Large intestine (tissue), 3 donors: ENCODE results near the gene IL17RC. TPM values are rescaled to one million over a fixed set of nuclear protein-coding genes. Genes with fewer than 3 reads are reported as not detected.

Source experiments
- DNase-seq, 2 donors: peaks; one replicate each; pipeline versions ENCODE4 v3.0.0 to v3.0.0-alpha.2; 2013
- H3K27ac ChIP-seq: one replicate; pipeline ENCODE4 v1.5.1; 2013; ENCODE audit warnings: low read length
- H3K27me3 ChIP-seq: 2 replicates; pipeline ENCODE4 v1.6.1; 2013; ENCODE audit warnings: low read length; ENCODE audit not compliant: control insufficient read depth, insufficient read depth
- H3K36me3 ChIP-seq: 2 replicates; pipeline ENCODE4 v1.6.1; 2013; ENCODE audit warnings: low read length; ENCODE audit not compliant: control insufficient read depth, insufficient read depth
- H3K4me1 ChIP-seq: one replicate; pipeline ENCODE4 v1.6.1; 2013; ENCODE audit warnings: low read length; ENCODE audit not compliant: control insufficient read depth, insufficient read depth
- H3K4me3 ChIP-seq: one replicate; pipeline ENCODE4 v1.5.1; 2013; ENCODE audit warnings: low read length
- H3K9me3 ChIP-seq: one replicate; pipeline ENCODE4 v1.6.1; 2013; ENCODE audit warnings: mild to moderate bottlenecking, low read depth, low read length, moderate library complexity; ENCODE audit not compliant: control insufficient read depth
- WGBS: methylation state at CpG from one replicate; pipeline ENCODE4 v1.1.5; 2013; ENCODE audit warnings: low lambda C conversion rate; ENCODE audit not compliant: insufficient coverage; 5-methylcytosine and 5-hydroxymethylcytosine counted together
- polyA plus RNA-seq: library from polyadenylated mRNA; unstranded; fragments of 120-200 nt; gene quantifications from one replicate; pipeline ENCODE4 v1.2.1, GENCODE V29; 2013

IL17RC gene
- polyA plus RNA-seq, 1 donor = 36.3 TPM

DNA sequence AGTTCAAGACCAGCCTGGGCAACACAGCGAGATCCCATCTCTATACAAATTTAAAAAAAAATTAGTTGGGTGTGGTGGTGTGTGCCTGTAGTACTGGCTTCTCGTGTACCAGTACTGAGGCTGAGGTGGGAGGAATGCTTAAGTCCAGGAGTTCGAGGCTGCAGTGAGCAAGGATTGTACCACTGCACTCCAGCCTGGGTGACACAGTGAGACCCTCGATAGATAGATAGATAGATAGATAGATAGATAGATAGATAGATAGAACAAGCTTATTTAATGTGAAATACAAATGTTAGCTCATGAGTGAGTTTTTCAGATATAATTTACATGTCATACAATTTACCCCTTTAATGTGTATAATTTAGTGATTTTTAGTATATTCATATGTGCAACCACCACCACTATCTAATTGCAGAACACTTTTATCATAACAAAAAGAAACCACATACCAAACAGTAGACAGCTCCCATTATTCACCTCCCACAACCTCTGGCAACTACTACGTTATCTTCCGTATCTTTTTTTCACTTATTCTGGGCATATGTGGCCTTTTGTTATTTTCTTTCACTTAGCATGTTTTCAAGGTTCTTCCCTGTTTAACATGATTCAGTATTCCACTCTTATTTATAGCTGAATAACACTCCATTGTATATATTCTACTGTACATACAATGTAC is 48.4 kb downstream of the IL17RC start:
- Histone ChIP-seq H3K9me3 (no peaks in the 10 kb centered on the region), H3K4me3 (no peak overlapping the region), H3K27me3 (no peaks in the 10 kb centered on the region), H3K27ac (no peak overlapping the region), H3K4me1 (no peaks in the 10 kb centered on the region), H3K36me3 (peaks cover 42% of the 10 kb centered on the region)
- WGBS = 100% methylated on average over 2 of the region's 6 CpGs
- no peak for DNase-seq

DNA sequence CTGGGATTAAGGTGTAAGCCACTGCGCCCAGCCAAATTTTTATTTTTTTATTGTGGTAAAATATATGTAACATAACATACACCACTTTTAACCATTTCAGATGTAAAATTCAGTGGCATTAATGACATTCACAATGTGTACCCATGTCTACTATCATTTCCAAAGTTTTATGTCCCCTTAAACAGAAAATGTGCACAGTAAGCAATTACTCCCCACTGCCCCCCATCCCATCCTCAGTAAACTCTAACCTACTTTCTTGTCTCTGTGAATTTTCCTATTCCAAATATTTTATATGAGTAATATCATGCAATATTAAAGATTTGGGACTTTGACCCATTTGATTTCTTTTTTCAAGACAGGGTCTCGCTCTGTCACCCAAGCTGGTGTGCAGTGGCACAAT is 49.9 kb downstream of the IL17RC start:
- Histone ChIP-seq H3K4me3 (no peak overlapping the region), H3K36me3 (peaks cover 48% of the 10 kb centered on the region), H3K4me1 (no peaks in the 10 kb centered on the region), H3K27me3 (no peaks in the 10 kb centered on the region), H3K27ac (no peak overlapping the region), H3K9me3 (no peaks in the 10 kb centered on the region)
- DNase-seq = no peak
- no CpG with 5 or more reads among the region's 2 CpGs for WGBS

DNA sequence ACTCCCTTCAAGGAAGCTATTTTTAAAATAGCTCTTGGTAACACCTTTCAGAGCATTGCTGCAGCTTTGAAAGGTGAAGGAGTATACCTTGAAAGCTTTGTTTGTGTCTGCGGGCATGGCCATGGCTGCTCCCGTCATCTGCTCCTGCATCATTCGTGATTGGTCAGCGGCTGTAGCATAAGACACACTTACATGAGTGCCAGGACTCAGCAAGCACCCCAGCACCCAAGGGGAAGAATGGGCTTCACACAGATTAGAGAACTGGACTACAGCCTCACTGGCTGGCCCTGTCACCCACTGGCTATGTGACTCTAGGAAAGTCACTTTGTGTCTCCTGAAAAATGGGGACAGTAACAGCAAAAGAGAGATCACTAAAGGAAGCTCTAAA is 52.7 kb downstream of the IL17RC start:
- DNase-seq = no peak
- H3K9me3 ChIP-seq = no peaks in the 10 kb centered on the region
- peaks cover 59% of the 10 kb centered on the region for H3K36me3 ChIP-seq
- H3K27ac ChIP-seq = no peak overlapping the region
- H3K4me1 ChIP-seq = no peaks in the 10 kb centered on the region
- H3K4me3 ChIP-seq = no peak overlapping the region
- H3K27me3 ChIP-seq = no peaks in the 10 kb centered on the region
- WGBS = no CpG with 5 or more reads among the region's 4 CpGs

DNA sequence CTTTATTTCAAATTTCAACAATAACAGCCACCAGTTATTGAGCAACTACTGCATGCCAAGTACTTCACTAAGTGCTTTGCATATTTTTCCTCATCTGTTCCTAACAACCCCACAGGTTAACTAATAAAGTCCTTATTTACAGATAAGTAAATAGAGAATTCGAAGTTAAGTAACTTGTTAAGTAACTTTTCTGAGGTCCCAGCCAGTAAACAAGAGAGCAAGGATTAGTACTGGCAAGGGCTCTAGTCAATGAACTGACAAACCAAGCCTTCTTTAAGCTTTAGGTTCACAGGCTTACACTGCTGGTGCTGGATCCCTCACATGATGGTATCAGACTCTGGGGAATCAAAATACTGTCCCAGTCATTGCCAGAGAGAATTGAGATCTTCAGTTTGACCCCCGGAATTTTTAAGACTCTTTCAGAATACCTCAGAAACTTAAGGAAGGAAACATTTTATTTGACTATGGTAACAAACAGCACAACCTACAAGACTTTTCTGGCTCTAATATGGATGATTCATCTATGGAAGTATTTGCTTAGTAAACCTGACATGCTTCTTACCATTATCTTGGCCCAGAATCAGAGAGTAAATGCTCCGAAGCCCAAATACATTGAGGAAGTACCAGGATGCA is 53.2 kb downstream of the IL17RC start:
- no peak for DNase-seq
- H3K9me3 ChIP-seq = no peaks in the 10 kb centered on the region
- H3K36me3 ChIP-seq = peaks cover 59% of the 10 kb centered on the region
- WGBS = 100% methylated on average over 1 of the region's 3 CpGs
- no peak overlapping the region for H3K4me3 ChIP-seq
- H3K4me1 ChIP-seq = no peaks in the 10 kb centered on the region
- no peaks in the 10 kb centered on the region for H3K27me3 ChIP-seq
- H3K27ac ChIP-seq = no peak overlapping the region

DNA sequence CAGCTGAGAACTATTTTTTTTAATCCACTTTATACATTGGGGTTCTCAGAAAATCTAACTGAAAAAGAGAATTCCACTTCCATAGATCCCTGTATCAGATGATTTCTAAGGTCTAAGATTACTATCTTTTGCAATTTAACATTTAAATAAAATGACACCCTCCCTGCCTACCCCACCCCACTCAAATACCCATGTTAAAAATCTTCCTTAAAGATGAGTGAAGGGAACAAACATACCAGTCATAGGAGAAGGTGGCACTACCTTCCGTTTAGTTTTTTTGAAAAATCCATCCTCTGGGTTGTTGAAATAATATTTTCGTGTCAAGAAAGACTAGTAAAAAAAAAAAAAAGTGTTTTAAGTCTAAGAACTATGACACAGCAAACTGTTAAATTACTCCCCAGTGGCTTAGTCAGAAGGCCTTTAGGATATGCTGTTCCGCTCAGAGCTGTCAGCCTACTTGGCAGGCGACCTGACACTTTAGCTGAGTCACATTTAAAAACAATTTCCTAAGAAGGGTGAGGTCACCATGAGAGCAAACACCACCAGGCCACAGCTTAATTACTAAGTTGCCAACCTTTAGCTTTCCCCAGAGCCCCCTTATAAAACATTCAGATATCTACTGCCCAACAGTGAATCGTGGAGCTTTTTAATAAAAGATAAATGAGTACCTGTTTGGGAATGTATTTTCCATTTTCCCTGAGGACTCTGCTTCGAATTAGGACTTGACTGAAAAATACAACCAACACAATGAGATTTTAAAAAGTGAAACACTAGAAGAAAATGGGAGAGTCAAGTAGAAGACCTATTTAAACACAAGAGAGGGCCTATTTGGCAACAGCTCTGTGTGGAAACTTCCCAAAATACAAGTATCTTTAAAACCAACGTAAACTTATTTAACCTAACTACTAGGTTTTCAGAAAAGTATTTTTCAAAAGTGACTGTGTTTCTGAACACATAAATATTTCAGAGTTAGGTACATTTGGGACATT is 60.1 kb downstream of the IL17RC start:
- WGBS = 90% methylated on average over 2 of the region's 7 CpGs
- no peak overlapping the region for H3K4me3 ChIP-seq
- H3K9me3 ChIP-seq = no peaks in the 10 kb centered on the region
- no peak overlapping the region for H3K27ac ChIP-seq
- peak in 1 of 2 donors; percentile 12 for DNase-seq
- H3K36me3 ChIP-seq = peaks cover 49% of the 10 kb centered on the region
- H3K4me1 ChIP-seq = no peaks in the 10 kb centered on the region
- no peaks in the 10 kb centered on the region for H3K27me3 ChIP-seq

DNA sequence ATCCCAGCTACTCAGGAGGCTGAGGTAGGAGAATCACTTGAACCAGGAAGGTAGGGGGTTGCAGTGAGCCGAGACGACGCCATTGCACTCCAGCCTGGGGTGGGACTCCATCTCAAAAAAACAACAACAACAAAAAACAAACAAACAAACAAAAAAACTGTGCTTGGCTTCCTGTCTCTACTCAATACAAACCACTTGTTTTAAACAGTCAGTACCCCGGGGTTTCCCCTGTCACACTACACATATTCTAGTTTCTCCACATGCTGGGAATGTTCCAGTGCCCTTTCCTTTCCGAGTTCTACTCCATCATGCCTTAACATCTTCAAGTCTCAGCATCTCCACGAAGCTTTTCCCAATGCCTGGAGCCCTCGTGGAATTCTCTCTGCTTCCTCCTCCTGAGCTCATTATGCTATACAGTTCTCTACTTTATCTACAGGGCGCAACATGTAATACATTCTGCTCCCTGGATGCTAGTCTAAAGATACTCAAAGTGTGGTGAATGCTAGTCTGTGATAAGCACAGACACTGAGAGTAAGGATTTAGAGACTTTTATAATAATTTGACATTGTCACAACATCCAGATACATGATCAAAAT is 61.9 kb downstream of the IL17RC start:
- no peak overlapping the region for H3K4me3 ChIP-seq
- H3K27ac ChIP-seq = no peak overlapping the region
- H3K4me1 ChIP-seq = no peaks in the 10 kb centered on the region
- no peaks in the 10 kb centered on the region for H3K27me3 ChIP-seq
- no peak for DNase-seq
- no CpG with 5 or more reads among the region's 8 CpGs for WGBS
- H3K36me3 ChIP-seq = peaks cover 45% of the 10 kb centered on the region
- no peaks in the 10 kb centered on the region for H3K9me3 ChIP-seq

DNA sequence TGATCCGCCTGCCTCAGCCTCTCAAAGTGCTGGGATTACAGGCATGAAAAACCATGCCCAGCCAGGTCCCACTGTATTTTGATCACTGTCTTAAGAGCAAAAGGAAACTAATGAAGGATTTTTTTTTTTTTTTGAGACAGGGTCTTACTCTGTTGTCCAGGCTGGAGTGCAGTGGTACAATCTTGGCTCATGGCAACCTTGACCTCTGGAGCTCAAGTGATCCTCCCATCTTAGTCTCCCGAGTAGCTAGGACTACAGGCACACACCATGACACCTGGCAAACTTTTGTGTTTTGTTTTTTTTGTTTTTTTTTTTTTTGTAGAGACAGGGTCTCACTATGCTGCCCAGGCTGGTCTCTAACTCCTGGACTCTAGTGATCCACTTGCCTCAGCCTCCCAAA is 63.4 kb downstream of the IL17RC start:
- Histone ChIP-seq H3K27ac (no peak overlapping the region), H3K4me3 (no peak overlapping the region), H3K9me3 (no peaks in the 10 kb centered on the region), H3K27me3 (no peaks in the 10 kb centered on the region), H3K4me1 (peaks cover under 1% of the 10 kb centered on the region), H3K36me3 (peaks cover 35% of the 10 kb centered on the region)
- DNase-seq = no peak
- WGBS = no CpG with 5 or more reads among the region's 2 CpGs

Other genes starting within 250 kb of the IL17RC start
- gene CPNE9, start 213.3 kb upstream of the IL17RC start, polyA plus RNA-seq = 0.73 TPM
- 17.6 TPM for gene BRPF1, start 185.4 kb upstream of the IL17RC start, polyA plus RNA-seq
- gene OGG1, start 167.1 kb upstream of the IL17RC start, polyA plus RNA-seq = 114 TPM
- 36.9 TPM for gene CAMK1, start 147.2 kb upstream of the IL17RC start, polyA plus RNA-seq
- 50.0 TPM for gene TADA3, start 124.6 kb upstream of the IL17RC start, polyA plus RNA-seq
- 166 TPM for gene ARPC4, start 124.0 kb upstream of the IL17RC start, polyA plus RNA-seq
- 97.4 TPM for gene TTLL3, start 106.8 kb upstream of the IL17RC start, polyA plus RNA-seq
- gene RPUSD3, start 73.1 kb upstream of the IL17RC start, polyA plus RNA-seq = 31.8 TPM
- 35.6 TPM for gene CIDEC, start 36.8 kb upstream of the IL17RC start, polyA plus RNA-seq
- gene JAGN1, start 26.5 kb upstream of the IL17RC start, polyA plus RNA-seq = 49.5 TPM
- 60.9 TPM for gene IL17RE, start 14.2 kb upstream of the IL17RC start, polyA plus RNA-seq
- 64.8 TPM for gene CRELD1, start 16.7 kb downstream of the IL17RC start, polyA plus RNA-seq
- 1.8 TPM for gene PRRT3, start 35.3 kb downstream of the IL17RC start, polyA plus RNA-seq
- gene EMC3, start 69.7 kb downstream of the IL17RC start, polyA plus RNA-seq = 65.2 TPM
- 14.5 TPM for gene FANCD2, start 109.3 kb downstream of the IL17RC start, polyA plus RNA-seq
- not detected for gene FANCD2OS, start 191.2 kb downstream of the IL17RC start, polyA plus RNA-seq
- 172 TPM for gene BRK1, start 198.6 kb downstream of the IL17RC start, polyA plus RNA-seq
- 60.7 TPM for gene VHL, start 224.7 kb downstream of the IL17RC start, polyA plus RNA-seq
- 2.2 TPM for gene IRAK2, start 247.8 kb downstream of the IL17RC start, polyA plus RNA-seq